A549 treated with AZD2906 at 1 μM for 4 hours (cell line): ENCODE measurements around the gene KLF4. TPM values are rescaled to one million over a fixed set of nuclear protein-coding genes. Genes with fewer than 3 reads are reported as not detected.

ENCODE experiments used
- total RNA-seq: library from RNA; stranded (reverse); fragments of 200-300 nt; extraction: Qiagen RNA extraction; gene quantifications from 5 replicates; pipeline ENCODE4 v1.2.3, GENCODE V29; 2022

The KLF4 gene
- 31.7 to 39.9 TPM (median 36.2 TPM) in 5 replicates for total RNA-seq

GRCh38 chr9:107489687-107490605 is at the start of gene KLF4:
TSS of gene KLF4 (minus strand) at chr9:107489769. CDS start at chr9:107489172, 597 bp downstream.

Other genes with a start within 250 kb of the KLF4 start
- 87.4 to 105 TPM (median 103 TPM) in 5 replicates for gene RAD23B, start 206.5 kb downstream of the KLF4 start, total RNA-seq